T-helper 1 cell treated with Interleukin-12 subunit alpha and Interleukin-12 subunit beta and Interleukin-4 antibody, amounts not matched to agents 30 μg/mL and 1 μg/mL, for 36 hours (primary cell): ENCODE measurements around the gene CLCN4.

Experiments
- H3K27ac Mint-ChIP-seq: one replicate; pipeline ENCODE4 v1.8.0; 2021; ENCODE audit warnings: mild to moderate bottlenecking, mixed read lengths
- H3K27me3 Mint-ChIP-seq: one replicate; pipeline ENCODE4 v1.8.0; 2021; ENCODE audit warnings: low read depth, mixed read lengths
- H3K36me3 Mint-ChIP-seq: one replicate; pipeline ENCODE4 v1.8.0; 2021; ENCODE audit warnings: low read depth, mixed read lengths
- H3K4me1 Mint-ChIP-seq: one replicate; pipeline ENCODE4 v1.8.0; 2021; ENCODE audit warnings: low read depth, mixed read lengths
- H3K4me3 Mint-ChIP-seq: one replicate; pipeline ENCODE4 v1.8.0; 2021; ENCODE audit warnings: mild to moderate bottlenecking, moderate library complexity, mixed read lengths
- H3K9me3 Mint-ChIP-seq: one replicate; pipeline ENCODE4 v1.8.0; 2021; ENCODE audit warnings: mixed read lengths

CLCN4 gene

DNA sequence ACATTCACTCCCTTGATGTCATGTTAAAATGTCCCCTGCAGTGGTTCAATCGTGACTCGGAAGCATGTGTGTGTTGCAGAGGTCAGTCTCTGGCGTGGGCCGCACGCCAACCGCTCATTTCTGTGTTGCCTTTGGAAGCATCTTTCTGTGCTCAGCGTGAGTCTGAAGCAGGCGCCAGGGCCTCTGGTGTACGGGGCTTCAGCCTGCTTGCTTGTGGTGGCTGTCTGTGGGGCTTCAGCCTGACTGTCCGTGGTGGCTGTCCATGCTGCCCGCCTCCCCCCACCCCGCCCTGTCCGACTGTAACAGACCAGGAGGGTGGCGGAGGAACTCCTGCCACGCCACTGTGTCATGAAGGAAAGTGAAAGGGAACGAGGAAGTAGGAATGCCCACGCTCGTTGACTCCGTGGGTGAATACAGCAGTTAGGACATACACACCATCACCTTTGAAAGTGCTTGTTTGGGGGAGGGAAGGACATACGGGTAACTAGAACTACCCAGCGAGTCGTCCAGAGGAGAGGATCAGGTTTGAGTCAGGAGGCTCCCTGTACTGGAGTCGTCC is 14.7 kb upstream of the CLCN4 start:
- Mint-ChIP-seq H3K9me3 (no peaks in the 10 kb centered on the region), H3K4me1 (no peaks in the 10 kb centered on the region), H3K27ac (no peak overlapping the region), H3K27me3 (no peaks in the 10 kb centered on the region), H3K36me3 (peaks cover 16% of the 10 kb centered on the region), H3K4me3 (no peak overlapping the region)

DNA sequence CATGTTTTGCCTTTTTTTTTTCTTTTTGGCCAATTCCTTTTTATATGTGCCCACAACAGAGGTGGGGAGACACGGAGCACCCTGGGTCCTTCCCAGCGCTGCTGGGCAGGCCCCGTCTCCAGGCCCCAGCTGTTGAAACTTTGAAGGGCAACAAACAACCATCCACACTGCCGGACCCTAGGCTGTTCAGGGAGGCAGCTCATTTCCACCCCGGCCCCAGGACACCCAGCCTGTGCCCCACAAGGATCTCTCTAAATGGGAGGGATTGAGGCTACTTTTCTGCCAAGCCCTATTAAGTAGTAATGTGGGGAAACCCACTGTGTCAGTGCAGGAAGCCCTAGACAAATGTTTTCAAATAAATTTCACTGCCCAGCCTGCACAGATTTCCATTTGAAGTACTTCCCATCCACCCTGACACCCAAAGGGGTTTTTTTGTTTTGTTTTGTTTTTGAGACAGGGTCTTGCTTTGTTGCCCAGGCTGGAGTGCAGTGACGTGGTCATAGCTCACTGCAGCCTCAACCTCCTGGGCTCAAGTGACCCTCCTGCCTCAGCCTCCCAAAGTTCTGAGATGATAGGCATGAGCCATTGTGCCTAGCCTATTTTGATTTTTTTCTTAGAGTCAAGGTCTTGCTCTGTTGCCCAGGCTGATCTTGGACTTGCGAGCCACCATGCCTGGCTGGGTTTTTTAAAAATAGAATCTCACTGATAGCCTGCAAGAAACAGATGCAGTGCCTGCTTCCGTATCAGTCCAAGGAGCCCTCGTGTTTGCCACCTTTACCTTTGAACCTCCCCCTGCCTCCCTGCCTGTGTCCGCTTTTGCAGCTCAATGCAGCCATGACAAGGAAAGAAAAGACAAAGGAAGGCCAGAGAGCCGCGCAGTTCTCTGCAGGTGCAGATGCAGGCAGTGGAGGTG is 13.4 kb upstream of the CLCN4 start:
- Mint-ChIP-seq H3K4me1 (no peaks in the 10 kb centered on the region), H3K4me3 (no peak overlapping the region), H3K27ac (no peak overlapping the region)

DNA sequence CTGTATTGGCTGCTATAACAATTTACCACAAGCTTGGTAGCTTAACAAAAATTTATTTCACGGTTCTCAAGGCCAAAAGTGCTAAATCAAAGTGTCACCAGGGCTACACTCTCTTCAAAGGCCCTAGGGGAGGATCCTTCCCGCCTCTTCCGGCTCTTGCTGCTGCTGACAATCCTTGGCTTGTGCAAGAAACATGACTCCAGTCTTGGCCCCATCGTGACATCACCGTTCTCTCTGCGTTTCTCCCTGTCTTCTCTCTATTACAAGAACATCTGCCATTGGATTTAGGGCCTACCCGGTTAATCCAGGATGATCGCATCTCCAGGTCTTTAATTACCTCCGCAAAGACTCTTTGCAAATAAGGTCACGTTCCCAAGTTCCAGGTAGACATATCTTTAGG is 10.4 kb upstream of the CLCN4 start:
- no peaks in the 10 kb centered on the region for H3K27me3 Mint-ChIP-seq
- peaks cover 9% of the 10 kb centered on the region for H3K36me3 Mint-ChIP-seq
- H3K27ac Mint-ChIP-seq = no peak overlapping the region
- H3K9me3 Mint-ChIP-seq = no peaks in the 10 kb centered on the region
- no peak overlapping the region for H3K4me3 Mint-ChIP-seq
- H3K4me1 Mint-ChIP-seq = no peaks in the 10 kb centered on the region

More for the DNA sequence above, 13.4 kb upstream of the CLCN4 start:
- no peaks in the 10 kb centered on the region for H3K9me3 Mint-ChIP-seq
- H3K36me3 Mint-ChIP-seq = peaks cover 13% of the 10 kb centered on the region
- no peaks in the 10 kb centered on the region for H3K27me3 Mint-ChIP-seq

DNA sequence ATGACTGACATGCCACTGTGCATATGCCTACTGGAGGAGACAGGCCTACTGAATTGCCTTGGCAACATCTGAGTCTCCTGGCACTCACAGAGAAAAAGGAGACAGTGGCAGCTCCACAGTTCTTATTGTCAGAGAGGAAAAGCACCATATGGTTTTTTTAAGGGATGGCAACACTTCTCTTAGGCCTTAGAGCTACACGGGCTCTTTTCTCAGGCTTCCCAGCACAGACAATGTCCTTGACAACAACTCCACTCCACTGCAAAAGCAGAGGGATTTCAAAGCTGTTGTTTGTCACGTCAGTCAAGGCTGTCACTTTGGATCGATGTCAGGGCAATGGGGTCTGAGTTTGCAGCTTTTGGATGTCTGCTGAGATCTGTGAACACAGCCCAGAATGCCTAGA is 4.7 kb upstream of the CLCN4 start:
- Mint-ChIP-seq H3K36me3 (no peaks in the 10 kb centered on the region), H3K4me3 (no peak overlapping the region), H3K27ac (no peak overlapping the region), H3K9me3 (no peaks in the 10 kb centered on the region), H3K27me3 (peaks cover 31% of the 10 kb centered on the region), H3K4me1 (peaks cover 2% of the 10 kb centered on the region)

DNA sequence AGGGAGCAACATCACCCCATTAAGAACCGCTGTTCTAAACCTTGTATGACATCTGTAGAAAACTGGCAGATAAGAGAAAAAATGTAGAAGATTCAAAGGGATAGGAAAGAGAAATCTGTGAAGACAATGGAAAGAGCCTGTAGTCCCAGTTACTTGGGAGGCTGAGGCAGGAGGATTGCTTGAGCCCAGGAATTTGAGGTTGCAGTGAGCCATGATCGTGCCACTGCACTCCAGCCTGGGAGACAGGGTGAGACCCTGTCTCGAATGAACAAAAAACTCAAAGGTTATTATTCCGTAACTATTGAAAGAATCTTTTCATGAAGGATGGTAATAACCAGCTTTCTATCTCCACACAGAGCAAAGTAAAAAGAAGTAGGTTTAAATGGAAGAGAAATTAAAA is 1.6 kb upstream of the CLCN4 start:
- Mint-ChIP-seq H3K9me3 (no peaks in the 10 kb centered on the region), H3K4me3 (no peak overlapping the region), H3K27ac (no peak overlapping the region), H3K27me3 (peaks cover 45% of the 10 kb centered on the region), H3K4me1 (peaks cover 3% of the 10 kb centered on the region), H3K36me3 (no peaks in the 10 kb centered on the region)

DNA sequence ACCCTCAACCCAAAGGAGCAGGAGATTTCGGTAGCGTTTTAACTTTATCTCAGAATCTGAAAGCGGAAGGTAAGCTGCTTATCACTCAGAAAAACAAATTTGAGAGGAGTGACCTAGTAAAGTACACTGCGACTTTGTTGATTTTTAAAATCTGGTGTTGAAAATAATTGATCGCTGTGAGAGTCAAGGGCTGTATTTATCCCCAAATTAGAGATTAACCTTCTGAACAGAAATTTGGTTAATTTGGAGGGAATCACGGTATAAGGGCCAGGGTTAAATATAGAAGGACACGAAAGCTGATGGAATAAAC is 212 bp downstream of the CLCN4 start:
- H3K27ac Mint-ChIP-seq = no peak overlapping the region
- H3K27me3 Mint-ChIP-seq = peaks cover 49% of the 10 kb centered on the region
- H3K4me3 Mint-ChIP-seq = no peak overlapping the region
- H3K36me3 Mint-ChIP-seq = no peaks in the 10 kb centered on the region
- no peaks in the 10 kb centered on the region for H3K9me3 Mint-ChIP-seq
- H3K4me1 Mint-ChIP-seq = peaks cover 3% of the 10 kb centered on the region

DNA sequence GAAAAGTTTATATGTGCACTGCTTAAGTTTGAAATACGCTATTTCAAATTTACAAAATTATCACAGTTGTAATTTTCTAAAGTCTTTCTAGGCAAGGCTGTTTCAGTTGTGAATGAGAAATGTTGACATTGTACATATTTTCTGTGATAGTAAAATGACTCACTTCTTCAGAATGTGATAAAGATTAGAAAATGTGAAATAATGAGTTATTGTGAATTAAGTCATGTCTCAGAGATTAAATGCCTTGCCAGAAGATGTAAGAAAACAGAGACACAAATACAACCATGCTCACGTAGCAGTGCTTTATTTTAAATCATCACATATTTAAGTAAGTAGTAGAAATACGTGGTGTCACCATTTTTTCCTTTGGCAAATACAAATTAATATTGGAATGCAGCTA is 768 bp downstream of the CLCN4 start:
- H3K36me3 Mint-ChIP-seq = no peaks in the 10 kb centered on the region
- no peaks in the 10 kb centered on the region for H3K9me3 Mint-ChIP-seq
- no peak overlapping the region for H3K4me3 Mint-ChIP-seq
- H3K27me3 Mint-ChIP-seq = peaks cover 49% of the 10 kb centered on the region
- H3K4me1 Mint-ChIP-seq = peaks cover 3% of the 10 kb centered on the region
- H3K27ac Mint-ChIP-seq = no peak overlapping the region

DNA sequence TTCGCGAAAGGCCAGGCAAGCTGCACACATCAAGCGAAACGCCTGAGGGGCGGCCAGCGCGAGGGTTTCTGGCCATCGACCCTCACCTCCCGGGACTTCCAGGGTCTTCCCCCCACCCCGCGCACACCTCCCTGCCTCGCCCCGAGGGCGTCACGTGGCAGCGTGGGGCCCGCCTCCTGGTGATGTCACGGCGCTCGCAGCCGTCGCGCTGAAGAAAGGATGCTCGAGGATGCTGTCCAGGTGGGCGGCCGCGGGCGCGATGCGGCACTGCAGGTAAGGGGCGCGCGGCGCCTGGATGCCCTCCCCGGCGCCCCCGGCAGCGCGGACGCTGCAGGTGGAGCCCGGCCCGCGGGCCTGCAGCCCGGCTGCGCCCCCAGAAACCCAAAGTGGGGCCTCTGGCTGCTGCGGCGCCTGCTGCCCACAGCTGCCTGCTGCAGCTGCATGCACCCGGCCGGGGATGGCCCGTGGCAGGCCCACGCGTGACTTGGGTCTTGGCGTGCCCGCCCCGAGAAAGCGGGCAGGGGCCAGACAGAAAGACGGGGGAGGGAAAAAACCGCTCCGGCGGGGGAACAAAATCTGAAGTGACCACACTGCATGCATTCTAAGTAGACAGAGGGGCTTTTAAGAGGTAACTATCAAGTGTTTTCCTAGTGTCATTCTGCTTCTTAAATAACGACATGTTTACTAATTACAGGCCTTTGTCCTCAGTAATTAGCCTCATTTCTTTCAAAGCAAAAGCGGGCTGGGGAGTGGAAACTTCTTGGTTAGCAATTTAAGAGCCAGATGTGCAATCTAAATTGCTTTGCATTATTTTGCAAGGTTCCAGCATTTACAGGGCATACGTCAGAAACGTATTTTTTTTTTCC is 1.7 kb downstream of the CLCN4 start:
- H3K36me3 Mint-ChIP-seq = no peaks in the 10 kb centered on the region

DNA sequence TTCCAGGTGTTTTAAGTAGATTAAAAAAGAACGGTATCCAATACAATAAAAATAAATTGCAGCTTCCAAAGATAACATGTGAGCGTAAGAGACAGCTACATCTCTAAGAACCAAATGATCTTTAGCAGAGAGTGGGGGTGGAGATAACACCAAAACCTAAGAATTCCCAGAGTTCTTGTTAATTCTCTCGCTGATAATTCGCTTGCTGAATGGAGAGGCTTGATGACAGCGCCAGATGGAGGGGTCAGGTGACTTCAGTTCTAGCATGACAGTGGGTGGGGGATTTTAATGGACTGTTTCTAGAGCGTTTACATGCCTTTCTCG is 2.3 kb downstream of the CLCN4 start:
- no peaks in the 10 kb centered on the region for H3K9me3 Mint-ChIP-seq
- no peak overlapping the region for H3K4me3 Mint-ChIP-seq
- no peak overlapping the region for H3K27ac Mint-ChIP-seq
- H3K36me3 Mint-ChIP-seq = no peaks in the 10 kb centered on the region
- peaks cover 3% of the 10 kb centered on the region for H3K4me1 Mint-ChIP-seq
- H3K27me3 Mint-ChIP-seq = peaks cover 42% of the 10 kb centered on the region

More for the DNA sequence above, 1.7 kb downstream of the CLCN4 start:
- H3K27ac Mint-ChIP-seq = no peak overlapping the region
- no peak overlapping the region for H3K4me3 Mint-ChIP-seq
- H3K4me1 Mint-ChIP-seq = peaks cover 3% of the 10 kb centered on the region
- no peaks in the 10 kb centered on the region for H3K9me3 Mint-ChIP-seq
- peaks cover 44% of the 10 kb centered on the region for H3K27me3 Mint-ChIP-seq

DNA sequence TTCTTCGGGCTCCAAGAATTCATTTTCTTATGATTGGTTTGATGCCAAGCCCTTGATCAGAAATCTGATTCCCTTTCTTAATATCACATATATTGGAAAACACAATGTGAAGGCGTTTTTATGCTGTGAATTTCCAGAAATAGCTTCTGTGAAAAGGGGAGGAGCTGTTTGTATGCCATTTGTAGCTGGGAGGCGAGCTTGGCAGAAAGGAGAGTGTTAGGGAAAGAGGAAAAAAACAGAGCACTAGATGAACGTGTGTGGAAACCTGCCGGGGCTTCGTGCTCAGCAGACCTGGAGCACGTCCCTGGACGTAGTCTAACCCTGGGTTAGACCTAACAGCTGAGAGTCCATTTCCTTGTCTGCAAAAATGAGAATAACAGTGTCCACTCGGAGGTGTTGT is 3.4 kb downstream of the CLCN4 start:
- H3K4me3 Mint-ChIP-seq = no peak overlapping the region
- peaks cover 35% of the 10 kb centered on the region for H3K27me3 Mint-ChIP-seq
- H3K9me3 Mint-ChIP-seq = no peaks in the 10 kb centered on the region
- H3K27ac Mint-ChIP-seq = no peak overlapping the region
- H3K36me3 Mint-ChIP-seq = no peaks in the 10 kb centered on the region
- peaks cover 3% of the 10 kb centered on the region for H3K4me1 Mint-ChIP-seq

DNA sequence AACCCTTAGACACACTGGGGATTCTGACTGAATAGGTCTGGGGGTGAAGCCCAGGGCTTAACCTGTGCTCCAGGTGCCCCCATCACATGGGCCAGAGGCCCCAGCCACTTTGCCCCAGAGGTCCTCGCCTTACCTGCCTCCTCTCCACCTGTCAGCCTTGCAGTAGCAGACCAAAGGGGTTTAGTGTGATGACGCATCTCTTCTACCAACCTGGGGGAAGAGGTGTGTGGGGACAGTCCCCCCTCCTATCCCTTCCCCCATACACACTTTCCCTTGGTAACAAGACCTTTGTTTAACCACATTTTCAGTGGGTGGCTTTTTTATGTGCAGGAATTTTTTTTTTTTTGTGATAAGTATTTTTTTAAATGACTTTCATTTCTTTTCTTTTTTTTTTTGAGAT is 6.3 kb downstream of the CLCN4 start:
- Mint-ChIP-seq H3K27me3 (peaks cover 16% of the 10 kb centered on the region), H3K4me1 (peaks cover 5% of the 10 kb centered on the region), H3K36me3 (no peaks in the 10 kb centered on the region), H3K9me3 (no peaks in the 10 kb centered on the region), H3K27ac (no peak overlapping the region), H3K4me3 (no peak overlapping the region)

DNA sequence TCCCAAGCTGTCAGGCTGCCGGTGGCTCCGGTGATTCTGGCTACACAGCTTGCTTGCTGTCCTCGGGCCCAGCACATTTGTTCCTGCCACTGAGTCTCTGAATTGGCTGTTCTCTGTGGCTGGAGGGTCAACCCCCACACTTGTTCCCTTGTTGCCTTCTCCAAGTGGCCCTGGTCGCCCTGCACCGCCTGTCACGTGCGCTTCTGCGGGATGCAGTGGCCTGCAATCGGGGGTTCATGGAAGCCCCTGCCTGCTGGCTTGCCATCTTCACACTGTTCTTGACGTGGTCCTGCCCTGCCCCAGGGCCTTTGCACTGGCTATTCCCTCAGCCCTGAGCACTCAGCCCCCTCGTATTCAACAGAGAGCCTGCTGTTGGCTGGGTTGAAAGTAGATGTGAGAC is 8.1 kb downstream of the CLCN4 start:
- no peak overlapping the region for H3K4me3 Mint-ChIP-seq
- H3K27ac Mint-ChIP-seq = no peak overlapping the region
- no peaks in the 10 kb centered on the region for H3K36me3 Mint-ChIP-seq
- H3K27me3 Mint-ChIP-seq = peaks cover 12% of the 10 kb centered on the region
- H3K4me1 Mint-ChIP-seq = peaks cover 5% of the 10 kb centered on the region
- no peaks in the 10 kb centered on the region for H3K9me3 Mint-ChIP-seq

DNA sequence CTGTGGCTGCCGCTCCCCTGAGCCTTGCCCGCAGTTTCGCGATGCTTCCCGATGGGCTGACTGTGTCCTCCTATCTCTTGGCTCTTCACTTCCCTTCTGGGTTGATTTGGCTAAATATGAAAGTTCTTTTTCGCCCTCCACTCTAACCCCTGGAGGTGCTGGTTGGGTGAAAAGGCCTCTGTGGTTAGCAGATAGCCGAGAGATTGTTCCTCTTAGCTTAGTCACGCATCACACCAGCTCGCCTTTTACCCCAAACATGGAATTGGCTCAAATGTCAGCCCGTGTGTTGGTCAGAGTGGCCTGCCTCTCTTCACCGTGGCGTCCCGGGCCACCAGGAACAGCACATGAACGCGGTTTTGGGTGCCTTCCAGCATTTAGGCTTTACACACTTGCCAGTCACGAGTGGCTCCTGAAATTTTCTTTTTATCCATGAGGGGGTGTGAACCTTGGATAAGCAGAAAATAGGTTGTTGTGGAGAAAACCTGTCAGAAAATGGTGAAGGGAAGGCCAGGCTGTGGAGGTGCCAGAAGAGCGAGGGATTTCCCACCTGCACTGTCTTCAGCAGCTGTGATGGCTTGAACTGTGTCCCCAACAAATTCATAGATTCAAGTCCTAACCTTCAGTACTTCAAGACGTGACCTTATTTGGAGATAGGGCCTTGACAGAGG is 8.9 kb downstream of the CLCN4 start:
- H3K4me3 Mint-ChIP-seq = no peak overlapping the region
- peaks cover 5% of the 10 kb centered on the region for H3K4me1 Mint-ChIP-seq
- no peaks in the 10 kb centered on the region for H3K9me3 Mint-ChIP-seq
- peaks cover 6% of the 10 kb centered on the region for H3K27me3 Mint-ChIP-seq
- H3K27ac Mint-ChIP-seq = no peak overlapping the region
- H3K36me3 Mint-ChIP-seq = no peaks in the 10 kb centered on the region

DNA sequence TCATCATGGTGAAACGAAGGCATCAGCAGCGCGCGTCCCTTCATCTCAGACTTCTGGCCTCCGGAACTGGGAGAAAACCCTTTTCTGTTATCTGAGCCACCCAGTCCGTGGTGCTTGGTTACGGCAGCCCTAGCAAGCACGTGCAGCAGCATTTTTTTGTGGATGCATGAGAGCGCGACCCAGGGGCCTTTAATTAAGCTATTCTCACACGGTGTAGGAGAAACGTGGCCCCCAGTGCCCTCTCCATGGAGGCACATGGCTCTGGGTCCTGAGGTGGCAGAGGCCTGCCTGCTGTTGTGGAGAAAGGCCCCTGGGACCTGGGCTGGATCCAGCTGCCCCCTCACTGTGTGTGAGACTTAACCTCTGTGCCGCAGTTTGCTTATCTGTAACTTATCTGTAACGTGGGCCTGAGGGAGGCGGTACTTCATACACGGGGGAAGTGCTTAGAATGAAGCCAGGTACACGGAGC is 9.5 kb downstream of the CLCN4 start:
- Mint-ChIP-seq H3K36me3 (no peaks in the 10 kb centered on the region), H3K27me3 (peaks cover 5% of the 10 kb centered on the region), H3K4me1 (peaks cover 5% of the 10 kb centered on the region), H3K4me3 (no peak overlapping the region), H3K27ac (no peak overlapping the region), H3K9me3 (no peaks in the 10 kb centered on the region)
